Neural progenitor cell (in vitro differentiated cells): Measurements from ENCODE around the gene IWS1.

Experiments
- CTCF ChIP-seq: fragments of 200-600 bp; sonication (generic); IDR thresholded peaks from 2 replicates; pipeline ENCODE4 v1.5.1; 2017; ENCODE audit warnings: antibody characterized with exemption, mild to moderate bottlenecking
- EZH2 ChIP-seq: fragments of 200-600 bp; sonication (generic); IDR thresholded peaks from 2 replicates; pipeline ENCODE4 v1.6.1; 2017; ENCODE audit warnings: antibody characterized with exemption, mild to moderate bottlenecking, moderate library complexity
- EZH2phosphoT487 ChIP-seq: fragments of 200-600 bp; sonication (generic); IDR thresholded peaks from 2 replicates; pipeline ENCODE4 v1.6.1; 2017; ENCODE audit warnings: antibody characterized with exemption

GRCh38 chr2:127516041-127516762 is 10.1 kb downstream of the IWS1 start:
- TF ChIP-seq CTCF (no peak), EZH2 (no peak), EZH2phosphoT487 (no peak)
